Testis (tissue), 2 donors: Measurements from ENCODE around the gene SPDYE18.
"Not testable (repeated sequence)": the region's sequence is repeated elsewhere in the genome, so short reads cannot be mapped to it uniquely, and the experiment has no call there.

ENCODE experiments used
- POLR2A ChIP-seq: fragments of 450-650 bp; IDR thresholded peaks from one replicate; pipeline ENCODE4 v1.6.1; 2017; ENCODE audit warnings: antibody characterized with exemption, mild to moderate bottlenecking, moderate library complexity
- TF ChIP-seq, protein P1 (sequence below), 3 experiments: fragments of 450-650 bp in 2 of 3; fragments of 200-600 bp in 1 of 3; sonication (generic) in 1 of 3; IDR thresholded peaks; one replicate each; pipeline ENCODE4 v1.5.1; 2016 to 2019; ENCODE audit warnings: antibody characterized with exemption in 3 of 3, mild to moderate bottlenecking in 2 of 3, moderate library complexity in 1 of 3

DNA sequence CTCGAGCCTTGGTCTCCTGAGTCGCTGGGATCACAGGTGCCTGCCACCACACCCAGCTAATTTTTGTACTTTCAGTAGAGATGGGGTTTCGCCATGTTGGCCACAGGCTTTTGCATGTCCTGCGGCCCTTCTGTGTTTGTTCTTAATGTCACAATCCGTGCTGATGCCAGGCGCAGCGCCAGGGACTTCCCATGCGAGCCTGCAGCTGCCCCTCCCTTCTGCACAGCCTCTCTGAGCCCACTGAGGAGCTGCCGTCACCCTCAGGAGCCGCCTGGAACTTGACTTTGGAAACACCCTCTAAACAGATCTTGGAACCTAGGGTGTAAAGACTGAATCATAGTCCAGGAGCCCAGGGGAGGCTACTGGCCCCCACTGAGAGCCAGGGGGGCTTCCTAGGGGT is 54.4 kb downstream of the SPDYE18 start:
- TF ChIP-seq, protein P1, sequence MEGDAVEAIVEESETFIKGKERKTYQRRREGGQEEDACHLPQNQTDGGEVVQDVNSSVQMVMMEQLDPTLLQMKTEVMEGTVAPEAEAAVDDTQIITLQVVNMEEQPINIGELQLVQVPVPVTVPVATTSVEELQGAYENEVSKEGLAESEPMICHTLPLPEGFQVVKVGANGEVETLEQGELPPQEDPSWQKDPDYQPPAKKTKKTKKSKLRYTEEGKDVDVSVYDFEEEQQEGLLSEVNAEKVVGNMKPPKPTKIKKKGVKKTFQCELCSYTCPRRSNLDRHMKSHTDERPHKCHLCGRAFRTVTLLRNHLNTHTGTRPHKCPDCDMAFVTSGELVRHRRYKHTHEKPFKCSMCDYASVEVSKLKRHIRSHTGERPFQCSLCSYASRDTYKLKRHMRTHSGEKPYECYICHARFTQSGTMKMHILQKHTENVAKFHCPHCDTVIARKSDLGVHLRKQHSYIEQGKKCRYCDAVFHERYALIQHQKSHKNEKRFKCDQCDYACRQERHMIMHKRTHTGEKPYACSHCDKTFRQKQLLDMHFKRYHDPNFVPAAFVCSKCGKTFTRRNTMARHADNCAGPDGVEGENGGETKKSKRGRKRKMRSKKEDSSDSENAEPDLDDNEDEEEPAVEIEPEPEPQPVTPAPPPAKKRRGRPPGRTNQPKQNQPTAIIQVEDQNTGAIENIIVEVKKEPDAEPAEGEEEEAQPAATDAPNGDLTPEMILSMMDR (IDR thresholded peaks at IDR 0.05): not testable (repeated sequence)
- TF ChIP-seq POLR2A: not testable (repeated sequence)
